Loucy (cell line): Measurements from ENCODE around the gene FAM53A.

Source experiments
- H2AFZ ChIP-seq: fragments of 200-600 bp; sonication (generic); 2 replicates; pipeline ENCODE4 v1.6.0; 2016; ENCODE audit warnings: antibody characterized with exemption, mild to moderate bottlenecking, low read length, moderate library complexity
- H3F3A ChIP-seq: fragments of 200-600 bp; 2 replicates; pipeline ENCODE4 v1.6.0; 2016; ENCODE audit warnings: antibody characterized with exemption, low read depth, mild to moderate bottlenecking
- H3K27me3 ChIP-seq: fragments of 200-600 bp; sonication (generic); 2 replicates; pipeline ENCODE4 v1.6.1; 2014; ENCODE audit warnings: low read length, mild to moderate bottlenecking; ENCODE audit not compliant: insufficient read depth, poor library complexity, severe bottlenecking
- H3K36me3 ChIP-seq: fragments of 200-600 bp; sonication (generic); 2 replicates; pipeline ENCODE4 v1.6.1; 2016; ENCODE audit warnings: low read length; ENCODE audit not compliant: insufficient read depth
- H3K4me1 ChIP-seq: fragments of 200-600 bp; sonication (generic); 2 replicates; pipeline ENCODE4 v1.5.1; 2014; ENCODE audit warnings: low read length, mild to moderate bottlenecking; ENCODE audit not compliant: insufficient read depth, poor library complexity, severe bottlenecking
- H3K4me2 ChIP-seq: fragments of 200-600 bp; sonication (generic); 2 replicates; pipeline ENCODE4 v1.6.0; 2014; ENCODE audit warnings: antibody characterized with exemption, low read length, low read depth, mild to moderate bottlenecking; ENCODE audit not compliant: poor library complexity, severe bottlenecking
- H3K4me3 ChIP-seq: fragments of 200-600 bp; sonication (generic); 2 replicates; pipeline ENCODE4 v1.5.1; 2014; ENCODE audit warnings: low read length, mild to moderate bottlenecking, mixed read lengths; ENCODE audit not compliant: poor library complexity, severe bottlenecking
- H3K79me2 ChIP-seq: fragments of 200-600 bp; sonication (generic); 2 replicates; pipeline ENCODE4 v1.6.1; 2014; ENCODE audit warnings: low read length; ENCODE audit not compliant: insufficient read depth
- H3K9ac ChIP-seq: fragments of 200-600 bp; sonication (generic); 2 replicates; pipeline ENCODE4 v1.6.0; 2014; ENCODE audit warnings: mild to moderate bottlenecking, low read depth, low read length, moderate library complexity; ENCODE audit not compliant: poor library complexity, severe bottlenecking
- H3K9me2 ChIP-seq: fragments of 200-600 bp; sonication (generic); replicated peaks from 2 replicates; pipeline ENCODE4 v1.6.1; 2016; ENCODE audit warnings: low read depth, low read length, mixed read lengths
- H3K9me3 ChIP-seq: fragments of 200-600 bp; sonication (generic); 2 replicates; pipeline ENCODE4 v1.6.1; 2014; ENCODE audit warnings: mild to moderate bottlenecking, antibody characterized with exemption, low read length, low read depth; ENCODE audit not compliant: insufficient read depth
- H4K20me1 ChIP-seq: fragments of 200-600 bp; sonication (generic); 2 replicates; pipeline ENCODE4 v1.6.0; 2014; ENCODE audit warnings: antibody characterized with exemption, low read length, mild to moderate bottlenecking; ENCODE audit not compliant: insufficient read depth, poor library complexity, severe bottlenecking
- CTCF ChIP-seq: fragments of 200-600 bp; sonication (generic); conservative IDR thresholded peaks from 2 replicates; pipeline ENCODE4 v1.5.1; 2014; ENCODE audit warnings: mild to moderate bottlenecking, antibody characterized with exemption, low read length
- EZH2phosphoT487 ChIP-seq: fragments of 200-600 bp; IDR thresholded peaks from 2 replicates; pipeline ENCODE4 v1.6.1; 2018; ENCODE audit warnings: antibody characterized with exemption, mild to moderate bottlenecking, moderate library complexity, borderline replicate concordance

FAM53A gene

GRCh38 chr4:1618438-1618837, 65.7 kb downstream of the FAM53A start:
- TF ChIP-seq CTCF (no peak), EZH2phosphoT487 (no peak)
- Histone ChIP-seq H3K79me2 (no peaks in the 10 kb centered on the region), H4K20me1 (no peaks in the 10 kb centered on the region), H3K4me2 (no peak overlapping the region), H3K4me3 (no peak overlapping the region), H3K27me3 (no peaks in the 10 kb centered on the region), H3K9me2 (no peaks in the 10 kb centered on the region), H3K36me3 (no peaks in the 10 kb centered on the region), H3K4me1 (no peaks in the 10 kb centered on the region), H3K9me3 (peaks cover 5% of the 10 kb centered on the region; the same call in 1 of the 2 replicates), H3K9ac (no peak overlapping the region), H2AFZ (no peak overlapping the region), H3F3A (no peaks in the 10 kb centered on the region)

- Histone ChIP-seq H3K36me3 (no peaks in the 10 kb centered on the region), H3K9me2 (no peaks in the 10 kb centered on the region), H3K79me2 (no peaks in the 10 kb centered on the region), H3K9me3 (peaks cover 3% of the 10 kb centered on the region; the same call in 1 of the 2 replicates), H2AFZ (no peak overlapping the region), H3K4me2 (no peak overlapping the region), H3K4me3 (no peak overlapping the region), H3F3A (no peaks in the 10 kb centered on the region), H3K27me3 (no peaks in the 10 kb centered on the region), H3K4me1 (no peaks in the 10 kb centered on the region), H4K20me1 (no peaks in the 10 kb centered on the region), H3K9ac (no peak overlapping the region)
- TF ChIP-seq EZH2phosphoT487 (no peak), CTCF (no peak)
These were observed 67.6 kb downstream of the FAM53A start for GRCh38 chr4:1616557-1616930.

- Histone ChIP-seq H2AFZ (no peak overlapping the region), H3K4me3 (no peak overlapping the region), H3K9ac (no peak overlapping the region), H3K9me3 (peaks cover 3% of the 10 kb centered on the region; the same call in 1 of the 2 replicates), H3F3A (no peaks in the 10 kb centered on the region), H3K4me1 (no peaks in the 10 kb centered on the region), H3K27me3 (no peaks in the 10 kb centered on the region), H4K20me1 (no peaks in the 10 kb centered on the region), H3K9me2 (no peaks in the 10 kb centered on the region), H3K4me2 (no peak overlapping the region), H3K36me3 (no peaks in the 10 kb centered on the region), H3K79me2 (no peaks in the 10 kb centered on the region)
- TF ChIP-seq CTCF (no peak), EZH2phosphoT487 (no peak)
These were observed 68.1 kb downstream of the FAM53A start for GRCh38 chr4:1615786-1616556.
